NCI-H128 (cell line): Measurements from ENCODE around the gene GLI1.
A peak's percentile ranks its signal among the peaks of the same experiment; 100 is the strongest.

Source experiments
- DNase-seq: peaks from one replicate; lab custom pipeline; 2025; ENCODE audit not compliant: unreplicated experiment; lab: John Stamatoyannopoulos, UW

Gene GLI1

GRCh38 chr12:57518176-57518919 is 58.8 kb downstream of the GLI1 start:
- no peak for DNase-seq

- DNase-seq: no peak
Observed at GRCh38 chr12:57518920-57519795, 59.6 kb downstream of the GLI1 start.

GRCh38 chr12:57519796-57520052 is 60.1 kb downstream of the GLI1 start:
- no peak for DNase-seq

- peak; percentile 98 for DNase-seq
Observed at GRCh38 chr12:57520053-57520818, 60.7 kb downstream of the GLI1 start, which contains the start of gene DDIT3. DDIT3 (minus strand) TSS chr12:57520514; CDS start chr12:57517406, 3,108 bp downstream.

GRCh38 chr12:57521525-57522010 is 62.0 kb downstream of the GLI1 start:
- DNase-seq: no peak
